ENCODE data around the gene ELL.
A peak's percentile ranks its signal among the peaks of the same experiment; 100 is the strongest.

Gene ELL

DNA sequence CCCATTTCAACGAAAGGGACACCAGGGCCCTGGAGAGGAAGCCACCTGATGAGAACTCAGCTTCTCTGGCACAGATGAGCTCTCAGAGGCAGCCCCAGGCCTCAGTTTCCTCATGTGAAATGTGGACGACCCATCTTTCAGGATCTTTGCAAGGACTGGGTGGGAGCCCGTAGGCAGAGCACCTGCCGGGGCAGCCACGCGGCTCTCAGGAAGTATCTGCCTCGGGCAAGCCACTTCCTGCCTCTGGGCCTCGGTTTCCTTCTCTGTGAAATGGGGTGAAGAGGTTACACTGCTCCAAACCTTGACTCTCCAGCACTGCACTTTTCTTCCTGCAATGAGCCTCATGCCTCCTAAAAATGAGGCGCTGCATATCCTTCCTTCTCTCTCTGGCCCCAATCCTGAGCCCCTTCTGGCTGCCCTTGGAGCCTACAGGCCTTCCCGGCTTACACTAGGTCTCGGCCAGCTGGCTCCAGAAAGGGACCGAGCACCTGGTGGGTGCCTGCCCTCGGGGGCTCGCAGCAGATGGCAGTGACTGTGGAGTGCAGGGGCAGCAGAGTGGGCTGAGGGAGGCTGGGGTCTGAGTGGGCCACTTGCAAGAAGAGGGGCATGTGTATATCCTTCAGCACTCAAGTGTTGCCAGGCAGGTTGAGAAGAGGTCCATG is 99.2 kb downstream of the ELL start:
- no peaks in the 10 kb centered on the region for H3K36me3 ChIP-seq (ENCODE audit: control insufficient read depth, insufficient read depth, low read length)
- H3K27me3 ChIP-seq (ENCODE audit: control insufficient read depth, insufficient read depth, low read length) = peaks cover 15% of the 10 kb centered on the region
- no peak overlapping the region for H3K4me3 ChIP-seq (ENCODE audit: low read depth, low read length)
- no peaks in the 10 kb centered on the region for H3K9me3 ChIP-seq (ENCODE audit: control insufficient read depth, insufficient read depth, low read length)
- no peak overlapping the region for H3K9ac ChIP-seq (ENCODE audit: low read depth, low read length)
- H3K4me1 ChIP-seq (ENCODE audit: control insufficient read depth, insufficient read depth, low read length) = peaks cover 5% of the 10 kb centered on the region

GRCh38 chr19:18421371-18421959 is 100.4 kb downstream of the ELL start:
- H3K27me3 ChIP-seq (ENCODE audit: control insufficient read depth, insufficient read depth, low read length) = peaks cover 15% of the 10 kb centered on the region
- H3K4me3 ChIP-seq (ENCODE audit: low read depth, low read length) = no peak overlapping the region
- H3K9me3 ChIP-seq (ENCODE audit: control insufficient read depth, insufficient read depth, low read length) = no peaks in the 10 kb centered on the region
- H3K4me1 ChIP-seq (ENCODE audit: control insufficient read depth, insufficient read depth, low read length) = peaks cover 5% of the 10 kb centered on the region
- no peak overlapping the region for H3K9ac ChIP-seq (ENCODE audit: low read depth, low read length)
- no peaks in the 10 kb centered on the region for H3K36me3 ChIP-seq (ENCODE audit: control insufficient read depth, insufficient read depth, low read length)

- Histone ChIP-seq H3K27me3 (ENCODE audit: control insufficient read depth, insufficient read depth, low read length) (peaks cover 15% of the 10 kb centered on the region), H3K4me1 (ENCODE audit: control insufficient read depth, insufficient read depth, low read length) (peaks cover 5% of the 10 kb centered on the region), H3K9me3 (ENCODE audit: control insufficient read depth, insufficient read depth, low read length) (no peaks in the 10 kb centered on the region), H3K9ac (ENCODE audit: low read depth, low read length) (no peak overlapping the region), H3K36me3 (ENCODE audit: control insufficient read depth, insufficient read depth, low read length) (no peaks in the 10 kb centered on the region), H3K4me3 (ENCODE audit: low read depth, low read length) (no peak overlapping the region)
Observed at GRCh38 chr19:18420930-18421329, 100.9 kb downstream of the ELL start.

DNA sequence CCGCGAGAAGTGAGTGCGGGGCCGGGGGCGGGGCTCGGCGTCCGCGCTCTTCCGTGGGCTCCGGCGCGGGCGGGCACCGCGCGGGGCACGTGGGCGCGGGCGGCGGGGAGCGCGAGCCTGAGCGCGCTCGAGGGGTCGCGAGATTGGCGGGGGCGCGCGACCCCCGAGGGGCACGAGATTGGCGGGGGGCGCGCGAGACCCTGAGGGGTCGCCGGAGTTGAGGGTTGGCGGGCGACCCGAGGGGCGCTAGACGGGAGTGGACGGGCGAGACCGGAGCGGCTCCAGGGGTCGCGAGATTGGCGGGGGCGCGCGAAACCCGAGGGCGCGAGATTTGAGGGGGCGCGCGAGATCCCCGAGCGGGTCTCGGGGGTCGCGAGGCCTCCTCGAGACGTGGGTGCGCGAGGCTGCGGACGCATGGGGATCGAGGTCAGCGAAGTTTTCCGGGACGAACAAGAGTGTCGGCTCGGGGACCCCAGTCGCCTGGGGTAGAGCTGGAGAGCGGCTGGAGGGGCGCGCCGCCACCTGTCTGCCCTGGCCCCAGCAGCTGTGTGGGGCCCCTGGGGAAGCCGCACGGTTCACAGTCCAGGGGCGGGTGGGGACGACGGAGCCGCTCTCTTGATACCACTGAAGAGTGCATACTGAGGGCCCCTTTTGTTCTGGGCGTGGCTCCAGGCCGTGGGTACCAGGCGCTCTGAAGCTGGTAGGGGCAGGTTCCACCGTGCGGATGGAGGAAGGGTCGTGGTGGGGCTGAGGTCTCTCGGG is 102.0 kb downstream of the ELL start:
- Histone ChIP-seq H3K36me3 (ENCODE audit: control insufficient read depth, insufficient read depth, low read length) (no peaks in the 10 kb centered on the region), H3K27me3 (ENCODE audit: control insufficient read depth, insufficient read depth, low read length) (peaks cover 15% of the 10 kb centered on the region), H3K9ac (ENCODE audit: low read depth, low read length) (no peak overlapping the region), H3K9me3 (ENCODE audit: control insufficient read depth, insufficient read depth, low read length) (no peaks in the 10 kb centered on the region), H3K4me3 (ENCODE audit: low read depth, low read length) (peak overlapping the region; percentile 50), H3K4me1 (ENCODE audit: control insufficient read depth, insufficient read depth, low read length) (peaks cover 7% of the 10 kb centered on the region)

DNA sequence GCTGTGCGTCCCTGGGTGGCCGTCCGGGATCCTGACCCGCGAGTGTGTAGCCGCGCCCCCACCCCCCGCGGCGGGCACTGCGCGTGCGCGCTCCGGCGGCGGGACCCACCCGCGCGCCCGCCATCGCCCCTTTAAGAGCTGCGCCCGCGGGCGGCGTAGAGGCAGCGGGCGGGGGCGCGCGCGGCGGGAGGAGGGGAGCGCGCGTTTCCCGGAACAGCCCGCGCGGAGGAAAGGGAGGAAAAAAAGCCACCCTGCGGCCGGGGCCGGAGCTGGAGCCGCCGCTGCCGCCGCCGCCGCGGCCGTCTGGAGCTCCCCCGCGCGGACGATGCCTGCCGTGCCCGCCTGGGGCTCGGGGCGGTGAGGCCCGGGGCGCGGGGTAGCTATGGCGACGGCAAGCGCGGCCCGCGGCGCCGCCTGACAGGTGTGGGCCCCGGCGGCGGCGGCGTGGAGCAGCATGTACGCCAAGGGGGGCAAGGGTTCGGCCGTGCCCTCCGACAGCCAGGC is 102.6 kb downstream of the ELL start, which contains the start of gene SSBP4:
Gene SSBP4, plus strand, starts transcription at position 204 of the 504 bp plus-strand sequence. Its CDS starts 251 bp downstream, at position 455.
- Histone ChIP-seq H3K4me3 (ENCODE audit: low read depth, low read length) (peak within 1 kb of the TSS; percentile 72), H3K36me3 (ENCODE audit: control insufficient read depth, insufficient read depth, low read length) (no peaks in the 10 kb centered on the region), H3K27me3 (ENCODE audit: control insufficient read depth, insufficient read depth, low read length) (peaks cover 15% of the 10 kb centered on the region), H3K4me1 (ENCODE audit: control insufficient read depth, insufficient read depth, low read length) (peaks cover 12% of the 10 kb centered on the region), H3K9me3 (ENCODE audit: control insufficient read depth, insufficient read depth, low read length) (no peaks in the 10 kb centered on the region), H3K9ac (ENCODE audit: low read depth, low read length) (no peak within 1 kb of the TSS)

- Histone ChIP-seq H3K4me1 (ENCODE audit: control insufficient read depth, insufficient read depth, low read length) (peaks cover 9% of the 10 kb centered on the region), H3K9ac (ENCODE audit: low read depth, low read length) (no peak overlapping the region), H3K4me3 (ENCODE audit: low read depth, low read length) (peak overlapping the region; percentile 72), H3K27me3 (ENCODE audit: control insufficient read depth, insufficient read depth, low read length) (peaks cover 15% of the 10 kb centered on the region), H3K36me3 (ENCODE audit: control insufficient read depth, insufficient read depth, low read length) (no peaks in the 10 kb centered on the region), H3K9me3 (ENCODE audit: control insufficient read depth, insufficient read depth, low read length) (no peaks in the 10 kb centered on the region)
Observed at GRCh38 chr19:18418483-18419194, 103.2 kb downstream of the ELL start.

- Histone ChIP-seq H3K9ac (ENCODE audit: low read depth, low read length) (no peak overlapping the region), H3K27me3 (ENCODE audit: control insufficient read depth, insufficient read depth, low read length) (peaks cover 15% of the 10 kb centered on the region), H3K9me3 (ENCODE audit: control insufficient read depth, insufficient read depth, low read length) (no peaks in the 10 kb centered on the region), H3K4me3 (ENCODE audit: low read depth, low read length) (peak overlapping the region; percentile 72), H3K4me1 (ENCODE audit: control insufficient read depth, insufficient read depth, low read length) (peaks cover 9% of the 10 kb centered on the region), H3K36me3 (ENCODE audit: control insufficient read depth, insufficient read depth, low read length) (no peaks in the 10 kb centered on the region)
Observed at GRCh38 chr19:18418029-18418482, 103.8 kb downstream of the ELL start.

- no peaks in the 10 kb centered on the region for H3K36me3 ChIP-seq (ENCODE audit: control insufficient read depth, insufficient read depth, low read length)
- no peaks in the 10 kb centered on the region for H3K9me3 ChIP-seq (ENCODE audit: control insufficient read depth, insufficient read depth, low read length)
- peak overlapping the region; percentile 72 for H3K4me3 ChIP-seq (ENCODE audit: low read depth, low read length)
- no peak overlapping the region for H3K9ac ChIP-seq (ENCODE audit: low read depth, low read length)
- peaks cover 16% of the 10 kb centered on the region for H3K27me3 ChIP-seq (ENCODE audit: control insufficient read depth, insufficient read depth, low read length)
- peaks cover 9% of the 10 kb centered on the region for H3K4me1 ChIP-seq (ENCODE audit: control insufficient read depth, insufficient read depth, low read length)
Observed at GRCh38 chr19:18417250-18418028, 104.4 kb downstream of the ELL start.

GRCh38 chr19:18416778-18417249 is 105.1 kb downstream of the ELL start:
- H3K9me3 ChIP-seq (ENCODE audit: control insufficient read depth, insufficient read depth, low read length) = no peaks in the 10 kb centered on the region
- H3K36me3 ChIP-seq (ENCODE audit: control insufficient read depth, insufficient read depth, low read length) = no peaks in the 10 kb centered on the region
- H3K4me1 ChIP-seq (ENCODE audit: control insufficient read depth, insufficient read depth, low read length) = peaks cover 9% of the 10 kb centered on the region
- no peak overlapping the region for H3K9ac ChIP-seq (ENCODE audit: low read depth, low read length)
- peaks cover 17% of the 10 kb centered on the region for H3K27me3 ChIP-seq (ENCODE audit: control insufficient read depth, insufficient read depth, low read length)
- peak overlapping the region; percentile 72 for H3K4me3 ChIP-seq (ENCODE audit: low read depth, low read length)

DNA sequence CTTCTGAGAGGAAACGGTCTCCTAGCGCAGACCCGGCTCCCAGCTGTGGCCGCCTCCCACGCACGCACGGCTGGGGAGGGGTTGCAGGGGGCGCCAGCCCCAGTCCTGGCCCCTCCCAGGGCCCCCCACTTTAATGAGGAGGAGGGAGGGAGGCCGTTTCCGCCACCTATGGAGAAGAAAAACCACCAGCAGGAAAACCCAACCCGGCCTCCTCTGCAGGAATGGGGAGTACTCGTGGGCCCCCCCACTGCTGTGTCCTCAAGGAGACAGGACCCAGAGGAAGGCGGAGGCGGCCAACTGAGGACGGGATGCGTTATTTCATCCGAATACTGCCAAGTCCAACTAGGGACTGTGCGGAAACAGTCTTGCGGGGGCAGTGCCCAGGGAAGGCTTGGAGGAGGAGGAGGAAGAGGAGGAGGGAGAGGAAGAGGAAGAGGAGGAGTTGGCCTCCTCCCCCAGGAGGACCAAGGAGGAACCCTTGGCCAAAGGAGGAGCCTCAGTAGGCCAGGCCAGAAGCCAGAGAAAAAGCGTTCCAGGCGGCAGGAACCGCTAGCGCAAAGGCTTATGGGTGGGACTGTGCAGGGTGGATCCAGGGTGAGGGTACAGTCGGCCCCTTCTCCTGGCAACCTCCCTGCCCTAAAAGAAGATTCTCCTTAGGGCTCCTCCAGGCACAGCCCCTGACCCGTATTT is 106.5 kb downstream of the ELL start:
- Histone ChIP-seq H3K4me3 (ENCODE audit: low read depth, low read length) (no peak overlapping the region), H3K9me3 (ENCODE audit: control insufficient read depth, insufficient read depth, low read length) (no peaks in the 10 kb centered on the region), H3K9ac (ENCODE audit: low read depth, low read length) (no peak overlapping the region), H3K36me3 (ENCODE audit: control insufficient read depth, insufficient read depth, low read length) (no peaks in the 10 kb centered on the region), H3K4me1 (ENCODE audit: control insufficient read depth, insufficient read depth, low read length) (peaks cover 9% of the 10 kb centered on the region), H3K27me3 (ENCODE audit: control insufficient read depth, insufficient read depth, low read length) (peaks cover 16% of the 10 kb centered on the region)
